LHCN-M2 (cell line): ENCODE results near the gene EFCC1. TPM values are rescaled to one million over a fixed set of nuclear protein-coding genes. Genes with fewer than 3 reads are reported as not detected.

Source experiments
- DNase-seq: peaks from one replicate; pipeline ENCODE4 v3.0.0-alpha.2; 2012; ENCODE audit warnings: low read depth
- total RNA-seq: library from RNA; depleted of rRNA; stranded (reverse); fragments of >200 nt; gene quantifications from 2 replicates; pipeline ENCODE4 v1.2.3, GENCODE V29; 2014

The EFCC1 gene
- total RNA-seq, 1 experiment from 2014 or later, result not detected

- no peak for DNase-seq
Observed at GRCh38 chr3:129032716-129033115, 31.6 kb downstream of the EFCC1 start.

DNA sequence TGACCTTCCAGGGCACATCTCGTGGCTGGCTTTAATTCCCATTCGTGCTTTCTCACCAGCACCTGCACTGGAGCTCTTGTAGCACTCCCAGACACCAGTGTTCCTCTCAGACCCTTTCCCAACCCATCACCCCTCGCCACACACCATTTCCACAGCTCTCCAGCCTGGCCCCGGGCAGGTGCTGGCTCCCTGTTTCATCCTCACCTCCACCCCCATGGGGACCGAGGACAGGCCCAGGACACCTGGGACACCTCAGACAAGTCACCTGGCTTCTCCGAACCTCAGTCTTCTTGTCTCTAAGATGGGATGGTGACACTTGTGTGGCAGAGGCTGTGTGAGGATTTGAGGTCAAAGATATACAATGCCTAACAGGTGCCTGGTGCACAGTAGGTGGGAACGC, 32.0 kb downstream of the EFCC1 start:
- DNase-seq, result no peak

DNA sequence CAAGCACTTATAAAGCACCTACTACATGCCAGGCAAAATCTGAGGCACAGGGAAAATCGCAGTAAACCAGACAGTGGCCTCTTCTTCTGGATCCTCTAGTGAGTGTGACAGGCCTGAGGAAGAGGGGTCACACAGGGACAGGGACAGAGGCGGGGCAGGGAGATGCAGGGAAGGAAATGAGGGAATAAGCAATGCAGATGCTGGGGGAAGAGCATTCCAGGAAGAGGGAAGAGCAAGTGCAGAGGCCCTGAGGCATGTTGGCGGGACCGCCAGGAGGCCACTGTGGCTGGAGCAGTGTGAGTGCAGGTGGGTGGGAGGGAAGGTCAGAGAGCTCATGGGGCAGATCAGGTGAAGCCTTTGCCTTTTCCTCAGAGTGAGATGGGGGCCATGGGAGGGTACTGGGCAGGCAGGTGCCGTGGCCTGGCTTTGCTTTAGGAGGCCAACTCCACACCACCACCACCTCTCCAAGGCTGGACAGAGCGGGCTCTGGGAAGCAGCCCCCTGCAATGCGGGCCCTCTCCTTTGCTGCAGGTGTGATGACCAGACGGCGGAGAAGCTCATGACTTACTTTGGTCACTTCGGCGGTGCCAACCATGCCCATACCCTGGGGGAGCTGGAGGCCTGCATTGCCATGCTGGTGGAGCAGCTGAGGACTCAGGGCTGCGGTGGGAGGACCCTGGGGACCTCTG, 32.7 kb downstream of the EFCC1 start:
- DNase-seq, result no peak

- no peak for DNase-seq
Observed at GRCh38 chr3:129034642-129035041, 33.5 kb downstream of the EFCC1 start.

GRCh38 chr3:129035360-129036221, 34.5 kb downstream of the EFCC1 start:
- no peak for DNase-seq

GRCh38 chr3:129036222-129037092, 35.4 kb downstream of the EFCC1 start:
- DNase-seq, result no peak

DNA sequence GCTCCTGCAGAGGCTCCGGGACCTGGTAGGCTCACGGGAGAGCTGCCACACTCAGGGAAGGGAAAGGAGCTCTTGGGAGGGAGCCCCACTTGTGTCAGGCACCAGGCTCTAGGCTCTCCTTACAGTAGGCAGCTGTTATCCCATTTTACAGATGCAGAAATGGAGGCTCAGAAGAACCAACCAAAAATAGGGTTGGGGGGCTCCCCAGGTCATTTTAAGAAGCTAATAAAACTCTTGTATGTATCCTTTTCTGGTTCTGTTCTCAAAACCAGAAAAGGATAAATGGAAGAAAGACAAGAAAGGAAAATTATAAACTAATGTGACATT, 36.0 kb downstream of the EFCC1 start:
- DNase-seq, result no peak

- DNase-seq, result no peak
Observed at GRCh38 chr3:129038121-129038855, 37.2 kb downstream of the EFCC1 start.

GRCh38 chr3:129039271-129040038, 38.4 kb downstream of the EFCC1 start:
- DNase-seq, result peak; percentile 74

GRCh38 chr3:129040039-129040336, 38.9 kb downstream of the EFCC1 start:
- no peak for DNase-seq

DNA sequence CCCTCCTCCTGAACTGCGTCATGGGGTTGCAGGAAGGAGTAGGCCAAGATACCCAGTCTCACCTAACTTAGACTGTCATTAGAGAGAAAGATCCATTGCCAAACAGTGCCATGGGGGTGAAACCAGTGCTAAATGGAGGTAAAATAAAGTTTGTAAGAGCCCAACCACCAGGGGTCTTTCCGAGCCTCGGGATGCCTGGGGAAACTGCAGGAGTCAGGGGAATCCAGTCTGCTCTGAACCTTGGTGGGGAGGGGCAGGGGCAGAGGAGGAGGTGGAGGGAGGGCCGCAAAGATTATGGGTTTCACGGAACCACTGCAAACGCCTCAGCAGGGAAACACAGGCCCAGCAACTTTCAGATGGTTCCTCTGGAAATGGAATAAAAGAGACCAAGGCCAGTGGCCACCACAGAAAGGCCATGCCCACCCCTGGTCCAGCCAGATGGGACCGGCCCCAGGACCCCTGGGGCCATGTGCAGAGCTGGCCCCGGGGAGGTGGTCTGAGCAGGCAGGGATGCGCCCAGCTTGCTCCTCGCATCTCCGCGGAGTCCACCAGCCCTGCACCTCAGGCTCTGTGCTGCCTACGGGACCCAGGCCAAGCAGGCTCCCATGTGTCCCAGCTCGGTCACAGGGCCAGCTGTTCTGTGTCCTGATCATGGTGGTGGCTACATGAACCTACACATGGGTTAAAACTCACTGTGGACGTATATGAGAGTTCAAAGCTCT, 39.6 kb downstream of the EFCC1 start:
- DNase-seq, result no peak

- DNase-seq, result no peak
Observed at GRCh38 chr3:129045675-129046036, 44.6 kb downstream of the EFCC1 start.

GRCh38 chr3:129046037-129046731, 45.1 kb downstream of the EFCC1 start:
- DNase-seq, result no peak

DNA sequence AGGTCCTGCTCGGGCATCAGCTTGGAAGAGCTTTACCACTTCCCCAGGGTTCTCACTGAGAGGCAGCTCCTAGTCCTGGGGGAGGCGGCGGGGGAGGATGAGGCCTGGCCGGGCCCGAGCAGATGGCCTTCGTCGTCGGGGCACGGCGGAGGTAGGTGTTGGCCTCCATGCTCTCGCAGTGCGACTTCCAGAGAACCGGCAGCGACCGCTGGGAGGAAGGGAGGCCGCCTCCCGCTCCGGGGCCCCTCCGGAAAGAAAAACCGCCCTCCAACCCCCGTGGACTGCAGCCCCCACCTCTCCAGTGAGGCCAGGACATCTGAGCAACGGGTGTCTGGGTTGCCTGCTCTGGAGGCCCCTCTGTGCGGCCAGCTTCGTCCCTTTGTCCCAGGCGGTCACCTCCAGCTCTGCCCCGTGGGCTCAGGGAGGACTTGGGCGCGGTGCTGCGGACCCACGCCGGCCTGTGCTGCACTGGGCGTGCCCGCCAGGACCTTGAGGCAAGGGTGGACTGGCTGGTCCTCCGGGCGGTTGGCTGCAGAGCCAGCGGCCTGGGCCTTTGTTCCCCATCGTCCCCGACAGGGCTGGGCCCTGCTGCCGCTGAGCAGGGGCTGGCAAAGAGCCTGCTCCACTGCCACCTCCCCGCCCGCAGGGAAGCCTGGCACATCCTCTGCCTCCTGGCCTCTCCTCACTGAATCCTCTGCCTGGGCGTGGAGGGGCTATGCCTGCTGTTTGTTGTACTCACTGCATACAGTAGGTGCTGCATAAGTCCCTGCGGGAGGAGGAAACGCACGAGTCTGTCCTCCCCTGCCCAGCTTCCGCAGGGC, 45.8 kb downstream of the EFCC1 start:
- DNase-seq, result no peak

- DNase-seq, result no peak
Observed at GRCh38 chr3:129047553-129047839, 46.4 kb downstream of the EFCC1 start.

DNA sequence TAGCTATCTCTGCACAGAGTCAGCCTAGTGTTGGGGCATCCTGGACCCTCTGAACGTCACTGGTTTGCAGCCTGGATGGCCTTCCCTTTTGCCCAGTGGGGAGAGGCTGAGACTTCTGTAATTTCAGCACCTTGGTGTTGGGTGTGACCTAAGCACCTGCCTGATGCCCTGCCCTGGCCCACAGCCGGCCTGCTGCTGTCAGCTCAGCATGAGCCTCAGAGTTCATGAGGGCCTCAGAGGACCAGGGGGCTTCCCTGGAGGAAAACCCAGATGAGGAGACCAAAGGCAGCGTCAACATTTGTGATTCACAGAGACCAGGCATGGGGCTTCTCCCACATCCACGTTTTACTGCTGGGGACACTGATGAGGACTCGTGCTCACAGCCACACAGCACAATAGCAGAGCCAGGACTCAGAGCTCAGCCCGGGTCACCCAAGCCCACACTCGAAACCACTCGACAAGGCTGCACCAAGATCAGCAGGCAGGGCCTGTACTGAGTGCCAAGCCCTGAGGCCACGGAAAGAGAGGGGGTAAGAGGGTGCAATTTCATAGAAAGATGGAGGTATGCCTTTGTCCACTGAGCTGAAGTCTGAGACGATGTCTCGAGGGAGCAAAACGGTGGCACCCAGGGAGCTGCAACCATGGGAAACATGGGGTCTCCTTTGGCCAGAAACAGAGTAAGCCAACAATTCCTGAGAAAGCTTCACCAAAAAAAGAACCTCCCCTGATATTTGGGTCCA, 49.6 kb downstream of the EFCC1 start:
- DNase-seq, result no peak

- no peak for DNase-seq
Observed at GRCh38 chr3:129051871-129052340, 50.8 kb downstream of the EFCC1 start.

GRCh38 chr3:129052675-129053074, 51.6 kb downstream of the EFCC1 start:
- DNase-seq, result no peak
